G401 (cell line): Measurements from ENCODE around the gene POU6F2. TPM values are rescaled to one million over a fixed set of nuclear protein-coding genes. Genes with fewer than 3 reads are reported as not detected.
"Not testable (repeated sequence)": the region's sequence is repeated elsewhere in the genome, so short reads cannot be mapped to it uniquely, and the experiment has no call there.

Experiments used
- DNase-seq: peaks from one replicate; pipeline ENCODE4 v3.0.0-alpha.2; 2015; ENCODE audit warnings: low spot score
- in situ Hi-C: cut with HindIII; loops from 2 replicates; pipeline ENCODE4 v1.10.0; 2016; ENCODE audit warnings: low sequenced_read_pairs, mixed read lengths
- total RNA-seq: library from RNA; depleted of rRNA; stranded (reverse); fragments of >200 nt; shearing (Covaris generic); gene quantifications from 2 replicates; pipeline ENCODE4 v1.2.3, GENCODE V29; 2014

The POU6F2 gene
- total RNA-seq, 1 experiment from 2014 or later: under 0.01 TPM

- in situ Hi-C loops: no loop called here
Measured at GRCh38 chr7:39313376-39313775, 335.7 kb downstream of the POU6F2 start.

GRCh38 chr7:39313974-39314373, 336.3 kb downstream of the POU6F2 start:
- no peak for DNase-seq
- in situ Hi-C loops: no loop called here

More at GRCh38 chr7:39313376-39313775, 335.7 kb downstream of the POU6F2 start:
- DNase-seq: no peak

- in situ Hi-C loops: no loop called here
- DNase-seq: no peak
Measured at GRCh38 chr7:39317107-39317506, 339.4 kb downstream of the POU6F2 start.

DNA sequence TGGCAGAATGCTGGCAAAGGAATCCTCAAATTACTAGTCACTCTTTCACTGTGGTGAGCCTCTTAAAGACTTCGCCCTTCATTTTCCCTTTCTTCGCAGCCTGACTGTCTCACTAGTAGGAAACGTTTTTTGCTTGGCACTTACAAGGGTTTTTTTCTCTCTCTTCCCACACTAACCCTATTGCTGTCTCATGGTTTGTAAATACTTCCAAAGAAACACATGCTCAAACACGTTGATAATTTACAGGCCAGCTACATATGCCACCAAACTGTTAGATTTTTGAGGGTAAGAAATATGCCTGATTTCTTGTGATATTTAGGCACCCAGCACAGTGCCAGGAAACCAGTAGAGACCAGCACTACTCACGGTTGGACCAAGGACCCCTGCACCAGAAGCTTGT, 340.2 kb downstream of the POU6F2 start:
- no peak for DNase-seq
- in situ Hi-C loops: no loop called here

- DNase-seq: no peak
- in situ Hi-C loops: no loop called here
Measured at GRCh38 chr7:39321245-39321644, 343.5 kb downstream of the POU6F2 start.

DNA sequence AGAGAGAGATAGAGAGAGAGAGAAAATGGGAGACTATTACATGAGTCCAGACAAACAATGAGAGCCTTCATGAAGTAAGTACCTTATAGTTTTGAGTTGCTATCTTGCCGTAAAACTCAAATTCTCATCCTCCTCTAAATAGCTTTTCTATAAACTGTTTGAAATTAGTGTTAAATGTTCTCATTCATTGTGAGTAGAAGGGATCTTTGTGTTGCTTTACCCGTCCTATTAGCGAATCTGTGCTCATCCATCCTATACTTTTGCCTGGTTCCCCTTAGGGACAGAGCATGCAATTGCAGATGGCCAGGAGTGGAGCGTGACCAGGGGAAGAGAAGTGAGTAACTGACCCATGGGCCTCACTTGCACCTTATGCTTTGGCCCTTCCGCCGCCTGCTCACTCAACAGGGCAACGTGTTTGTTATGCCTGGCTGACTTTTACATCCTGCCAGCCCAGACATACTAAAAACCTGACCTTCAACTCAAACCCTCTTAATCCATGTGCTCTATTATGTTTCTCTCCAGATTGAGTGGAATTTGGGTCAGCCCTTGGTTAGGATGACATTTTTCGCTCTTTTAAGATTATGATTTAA, 344.3 kb downstream of the POU6F2 start:
- in situ Hi-C loops: no loop called here
- DNase-seq: no peak

DNA sequence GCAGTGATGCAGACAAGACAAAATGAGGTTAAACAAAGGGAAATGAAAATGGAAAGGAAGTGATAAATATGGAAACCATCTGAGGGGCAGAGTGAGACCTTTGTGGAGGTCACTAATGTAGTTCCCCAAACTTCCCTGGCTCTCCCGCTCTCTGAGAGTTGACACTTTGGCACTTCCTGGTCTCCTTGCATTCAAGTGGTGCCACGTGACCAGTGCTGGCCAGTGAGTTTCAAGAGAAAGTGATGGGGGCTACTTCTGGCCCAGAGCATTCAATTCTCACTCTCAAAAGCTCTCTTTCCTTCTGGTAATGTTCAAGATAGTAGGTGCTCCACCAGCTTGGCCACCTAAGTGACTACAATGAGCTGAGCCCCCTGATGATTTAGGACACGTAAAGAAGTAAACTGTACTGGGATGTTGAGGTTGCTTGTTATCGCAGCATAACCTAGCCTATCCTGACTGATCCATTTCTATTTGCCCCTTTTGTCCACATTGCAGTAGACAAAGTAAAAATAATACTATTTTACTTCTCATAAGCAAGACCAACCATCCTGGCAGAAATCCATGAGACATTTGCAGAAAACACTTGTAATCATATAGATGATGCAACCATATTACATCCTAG, 346.5 kb downstream of the POU6F2 start:
- DNase-seq: no peak
- in situ Hi-C loops: no loop called here

DNA sequence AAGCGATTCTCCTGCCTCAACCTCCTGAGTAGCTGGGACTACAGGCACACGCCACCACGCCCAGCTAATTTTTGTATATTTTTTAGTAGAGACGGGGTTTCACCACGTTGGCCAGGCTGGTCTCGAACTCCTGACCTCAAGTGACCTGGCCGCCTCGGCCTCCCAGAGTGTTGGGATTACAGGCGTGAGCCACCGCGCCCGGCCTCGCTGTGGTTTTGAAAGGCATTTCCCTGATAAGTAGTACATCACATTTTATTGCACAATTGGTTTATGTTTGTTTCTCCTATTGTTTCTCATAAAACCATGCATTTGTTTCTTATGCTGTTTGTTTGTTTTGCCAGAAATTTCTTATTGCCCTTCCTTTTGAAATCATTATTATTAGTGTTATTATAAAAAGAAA, 353.9 kb downstream of the POU6F2 start:
- in situ Hi-C loops, DNase-seq: not testable (repeated sequence)

- no peak for DNase-seq
- in situ Hi-C loops: no loop called here
Measured at GRCh38 chr7:39332142-39332541, 354.4 kb downstream of the POU6F2 start.

- in situ Hi-C loops: no loop called here
- no peak for DNase-seq
Measured at GRCh38 chr7:39333701-39334100, 356.0 kb downstream of the POU6F2 start.

GRCh38 chr7:39336442-39336841, 358.7 kb downstream of the POU6F2 start:
- in situ Hi-C loops: no loop called here
- DNase-seq: no peak

GRCh38 chr7:39338716-39339115, 361.0 kb downstream of the POU6F2 start:
- no peak for DNase-seq
- in situ Hi-C loops: no loop called here

GRCh38 chr7:39339591-39339990, 361.9 kb downstream of the POU6F2 start:
- DNase-seq: no peak
- in situ Hi-C loops: no loop called here

GRCh38 chr7:39341083-39341482, 363.4 kb downstream of the POU6F2 start:
- in situ Hi-C loops: no loop called here
- DNase-seq: no peak

DNA sequence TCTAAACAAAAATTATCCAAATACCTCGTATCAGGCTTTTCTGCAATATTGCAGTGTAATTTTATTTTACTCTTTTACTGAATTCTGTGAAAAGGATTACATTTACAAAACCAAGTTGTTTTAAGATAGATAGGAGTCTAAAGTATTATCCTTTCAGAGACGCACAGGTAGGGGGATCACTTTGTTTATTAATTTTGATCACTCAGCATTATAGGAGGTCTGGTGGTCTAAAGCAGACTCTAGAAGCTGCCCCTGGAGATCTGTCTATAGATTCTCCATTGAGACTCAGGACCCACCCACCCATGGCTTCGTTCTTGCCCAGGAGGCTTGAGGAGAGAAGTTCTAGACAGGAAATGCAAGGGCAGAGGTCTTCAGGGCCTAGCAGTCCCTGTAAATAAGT, 365.1 kb downstream of the POU6F2 start:
- DNase-seq: no peak
- in situ Hi-C loops: no loop called here

- in situ Hi-C loops: no loop called here
- no peak for DNase-seq
Measured at GRCh38 chr7:39349452-39350123, 371.9 kb downstream of the POU6F2 start.

DNA sequence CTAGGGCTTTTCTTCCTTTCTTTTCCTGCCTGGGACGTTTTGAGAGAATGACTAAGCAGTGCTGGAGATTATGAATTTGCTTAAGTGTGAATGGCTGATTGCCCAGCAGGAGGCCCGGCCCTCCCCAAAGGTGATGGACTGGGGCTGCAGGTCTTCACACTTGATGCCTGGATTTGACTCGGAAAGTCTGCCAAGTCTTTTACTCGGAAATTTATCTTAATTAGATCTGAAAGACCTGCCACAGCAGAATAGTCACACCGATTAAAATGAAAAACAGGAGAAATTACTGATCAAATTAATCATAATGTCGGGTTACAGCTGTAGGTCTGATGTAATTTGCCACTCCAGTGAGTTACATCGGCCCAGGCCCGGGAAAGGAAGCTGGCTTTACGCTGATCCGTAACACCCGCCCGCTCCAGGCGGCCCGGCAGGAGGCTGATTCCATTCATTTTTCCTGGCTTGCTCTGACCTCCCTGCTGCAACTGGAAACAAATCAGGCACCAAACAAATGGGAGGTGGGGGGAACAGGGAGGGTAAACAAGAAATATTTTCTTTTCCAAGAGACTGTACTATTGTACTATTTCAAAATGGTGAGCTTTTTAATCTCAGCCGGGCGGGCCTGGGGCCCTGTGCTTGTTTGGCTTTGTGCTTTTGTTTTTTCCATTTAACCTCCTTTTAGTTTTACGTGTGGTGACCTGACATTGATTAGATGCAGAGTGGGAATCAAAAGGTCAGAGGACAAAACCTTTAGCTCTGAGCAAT, 376.1 kb downstream of the POU6F2 start:
- DNase-seq: peak; percentile 7
- in situ Hi-C loops: no loop called here

DNA sequence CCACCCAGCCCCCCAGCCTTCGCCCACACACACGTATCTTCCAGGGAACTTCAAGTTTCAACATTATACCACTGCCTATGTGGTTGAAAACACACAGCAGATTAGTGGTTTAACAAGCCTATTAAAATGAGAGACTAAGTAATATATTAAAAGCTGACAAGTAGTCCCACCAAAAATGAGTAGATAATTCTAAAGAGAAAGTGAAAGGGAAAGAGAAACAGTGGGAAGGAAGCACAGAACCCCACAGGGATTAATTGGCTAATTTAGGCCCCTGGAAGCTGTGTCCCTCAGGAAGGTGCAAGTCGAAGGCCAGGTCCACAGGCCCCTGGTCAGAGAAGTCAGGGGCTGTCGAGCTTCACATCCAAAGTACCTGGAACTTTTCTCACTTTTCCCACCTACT, 378.0 kb downstream of the POU6F2 start:
- no peak for DNase-seq
- in situ Hi-C loops: no loop called here

DNA sequence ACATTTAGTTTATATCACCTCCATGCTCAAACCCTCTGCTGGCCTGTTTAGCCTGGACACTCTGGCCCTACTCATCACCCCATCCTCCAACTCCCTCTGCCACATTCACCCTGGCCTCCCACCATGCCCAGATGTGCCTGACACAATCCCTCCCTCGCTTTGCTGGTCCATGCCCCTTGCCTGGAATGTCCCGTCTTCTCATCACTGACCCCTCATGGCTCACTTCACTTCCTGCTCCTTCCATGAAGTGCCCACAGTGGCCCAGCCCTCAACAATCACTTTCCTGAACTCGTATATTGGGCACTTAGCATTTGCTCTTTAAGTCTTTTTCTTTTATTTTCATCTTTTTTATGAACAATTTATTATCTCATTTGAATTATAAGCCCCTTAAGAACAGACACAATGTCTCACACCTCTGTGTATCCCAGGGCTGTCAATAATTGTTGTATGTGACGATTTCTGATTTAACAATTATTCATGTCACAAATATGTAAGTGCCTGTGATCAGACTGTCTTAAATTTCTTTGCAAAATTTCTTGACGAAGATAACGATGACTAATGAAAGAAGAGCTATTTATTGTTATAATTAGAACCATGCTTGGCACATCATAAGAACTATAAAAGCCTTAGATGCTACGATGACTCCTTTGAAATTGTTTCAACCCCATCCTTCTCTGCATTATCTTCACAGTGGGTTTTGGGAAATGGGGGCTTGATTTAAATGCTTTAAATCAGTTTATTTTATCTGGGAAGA, 378.6 kb downstream of the POU6F2 start:
- no peak for DNase-seq
- in situ Hi-C loops: no loop called here
